GM23338 (cell line): ENCODE results near the gene SEC16A. TPM values are rescaled to one million over a fixed set of nuclear protein-coding genes. Genes with fewer than 3 reads are reported as not detected.

ENCODE experiments used
- ATAC-seq: fragments of 200-7000 bp; cut with Tn5 transposase; 3 replicates; pipeline ENCODE4 v1.9.1; 2020
- DNase-seq: peaks from one replicate; pipeline ENCODE4 v3.0.0-alpha.2; 2015; ENCODE audit warnings: low spot score
- H2AFZ ChIP-seq: fragments of 200-600 bp; sonication (generic); 2 replicates; pipeline ENCODE4 v1.8.0; 2016; ENCODE audit warnings: antibody characterized with exemption, mild to moderate bottlenecking, moderate library complexity
- H3F3A ChIP-seq: fragments of 200-600 bp; sonication (generic); replicated peaks from 2 replicates; pipeline ENCODE4 v1.8.0; 2017; ENCODE audit warnings: antibody characterized with exemption, mixed run types, low read depth
- H3K27ac ChIP-seq: fragments of 200-600 bp; sonication (generic); 2 replicates; pipeline ENCODE4 v1.6.1; 2016; ENCODE audit warnings: low read depth
- H3K27me3 ChIP-seq: fragments of 200-600 bp; sonication (generic); 2 replicates; pipeline ENCODE4 v1.8.0; 2016; ENCODE audit warnings: mild to moderate bottlenecking, mixed run types, moderate library complexity; ENCODE audit not compliant: insufficient read depth
- H3K36me3 ChIP-seq: fragments of 200-600 bp; sonication (generic); 2 replicates; pipeline ENCODE4 v1.8.0; 2016; ENCODE audit warnings: mild to moderate bottlenecking; ENCODE audit not compliant: insufficient read depth
- H3K4me1 ChIP-seq: fragments of 200-600 bp; sonication (generic); 2 replicates; pipeline ENCODE4 v1.8.0; 2016; ENCODE audit warnings: mild to moderate bottlenecking, moderate library complexity; ENCODE audit not compliant: insufficient read depth
- H3K4me2 ChIP-seq: fragments of 200-600 bp; sonication (generic); 2 replicates; pipeline ENCODE4 v1.7.1; 2017; ENCODE audit warnings: mixed run types
- H3K4me3 ChIP-seq: fragments of 200-600 bp; sonication (generic); 2 replicates; pipeline ENCODE4 v1.6.1; 2016; ENCODE audit warnings: mixed run types
- H3K79me2 ChIP-seq: fragments of 200-600 bp; sonication (generic); replicated peaks from 2 replicates; pipeline ENCODE4 v1.8.0; 2017; ENCODE audit warnings: mild to moderate bottlenecking; ENCODE audit not compliant: insufficient read depth
- H3K9me2 ChIP-seq: fragments of 200-600 bp; sonication (generic); 2 replicates; pipeline ENCODE4 v1.8.0; 2017; ENCODE audit not compliant: insufficient read depth
- H4K20me1 ChIP-seq: fragments of 200-600 bp; sonication (generic); replicated peaks from 2 replicates; pipeline ENCODE4 v1.8.0; 2017; ENCODE audit warnings: mild to moderate bottlenecking; ENCODE audit not compliant: insufficient read depth
- H3K27ac Mint-ChIP-seq: 2 replicates; pipeline ENCODE4 v1.8.0; 2020; ENCODE audit warnings: inconsistent platforms, mild to moderate bottlenecking, moderate library complexity, mixed read lengths
- H3K27me3 Mint-ChIP-seq: 3 replicates; pipeline ENCODE4 v1.8.0; 2022; ENCODE audit warnings: low read depth, mild to moderate bottlenecking, moderate library complexity, mixed read lengths, inconsistent platforms; ENCODE audit not compliant: insufficient read depth, poor library complexity
- H3K36me3 Mint-ChIP-seq: 3 replicates; pipeline ENCODE4 v1.8.0; 2021; ENCODE audit warnings: low read depth, mild to moderate bottlenecking, inconsistent platforms, moderate library complexity, mixed read lengths
- H3K4me1 Mint-ChIP-seq: 3 replicates; pipeline ENCODE4 v1.8.0; 2020; ENCODE audit warnings: mild to moderate bottlenecking, inconsistent platforms, mixed read lengths
- H3K4me3 Mint-ChIP-seq: 3 replicates; pipeline ENCODE4 v1.8.0; 2021; ENCODE audit warnings: moderate library complexity, mild to moderate bottlenecking, inconsistent platforms, mixed read lengths
- H3K9me3 Mint-ChIP-seq: 3 replicates; pipeline ENCODE4 v1.8.0; 2020; ENCODE audit warnings: moderate library complexity, mild to moderate bottlenecking, inconsistent platforms, mixed read lengths
- EZH2 ChIP-seq: fragments of 200-600 bp; sonication (generic); IDR thresholded peaks from one replicate; pipeline ENCODE4 v1.8.0; 2017; ENCODE audit warnings: antibody characterized with exemption, mild to moderate bottlenecking, low read depth; ENCODE audit not compliant: unreplicated experiment
- EZH2phosphoT487 ChIP-seq: fragments of 200-600 bp; sonication (generic); IDR thresholded peaks from one replicate; pipeline ENCODE4 v1.8.1; 2018; ENCODE audit warnings: antibody characterized with exemption; ENCODE audit not compliant: unreplicated experiment
- JUNB ChIP-seq: IDR thresholded peaks from one replicate; pipeline ENCODE4 v1.6.1; 2016; ENCODE audit warnings: antibody characterized with exemption; ENCODE audit not compliant: unreplicated experiment
- NANOG ChIP-seq: IDR thresholded peaks from 2 replicates; pipeline ENCODE4 v1.6.1; 2016; ENCODE audit warnings: antibody characterized with exemption, borderline replicate concordance
- POLR2AphosphoS5 ChIP-seq: IDR thresholded peaks from 2 replicates; pipeline ENCODE4 v1.6.1; 2016; ENCODE audit warnings: antibody characterized with exemption, low read depth
- STAT1 ChIP-seq: IDR thresholded peaks from one replicate; pipeline ENCODE4 v1.6.1; 2016; ENCODE audit warnings: antibody characterized with exemption; ENCODE audit not compliant: unreplicated experiment
- ZNF331 ChIP-seq: fragments of 250-450 bp; sonication (Bioruptor Pico); IDR thresholded peaks from 2 replicates; pipeline ENCODE4 v1.5.0; 2020; ENCODE audit warnings: low read depth, mild to moderate bottlenecking, moderate library complexity
- polyA plus RNA-seq: library from polyadenylated mRNA; unstranded; fragments of >200 nt; fragmentation: Nextera tagmentation; extraction: Ambion mirVana; gene quantifications from 2 replicates; pipeline ENCODE4 v1.2.1, GENCODE V29; 2016
- total RNA-seq: library from RNA; depleted of rRNA; stranded (reverse); fragments of >200 nt; shearing (Covaris generic); gene quantifications from 2 replicates; pipeline ENCODE4 v1.2.3, GENCODE V29; 2014
- TF ChIP-seq, protein P1 (sequence below): fragments of 250-450 bp; sonication (Bioruptor Pico); IDR thresholded peaks from 2 replicates; pipeline ENCODE4 v1.5.0; 2020; ENCODE audit warnings: mild to moderate bottlenecking, moderate library complexity

Gene SEC16A
- total and polyA plus RNA-seq, 2 experiments from 2014 or later = 34.0 to 59.2 TPM

DNA sequence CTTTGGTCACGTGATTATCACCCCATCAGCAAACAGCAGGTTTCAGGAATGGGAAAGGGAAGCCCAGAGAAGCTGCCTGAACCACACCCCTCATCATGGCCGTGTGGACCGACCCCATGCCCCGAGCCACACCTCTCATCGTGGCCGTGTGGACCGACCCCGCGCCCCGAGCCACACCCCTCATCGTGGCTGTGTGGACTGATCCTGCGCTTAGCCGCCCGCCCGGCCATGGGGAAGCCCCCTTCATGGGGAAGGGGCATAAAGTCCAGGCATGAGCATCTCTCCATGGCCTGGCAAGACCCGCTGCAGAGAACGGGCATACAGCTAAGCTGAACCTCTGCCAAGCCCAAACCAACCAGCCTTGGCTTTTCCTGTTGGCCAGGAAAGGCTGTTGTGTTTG, 89.3 kb downstream of the SEC16A start (continued):
- TF ChIP-seq, protein P1, sequence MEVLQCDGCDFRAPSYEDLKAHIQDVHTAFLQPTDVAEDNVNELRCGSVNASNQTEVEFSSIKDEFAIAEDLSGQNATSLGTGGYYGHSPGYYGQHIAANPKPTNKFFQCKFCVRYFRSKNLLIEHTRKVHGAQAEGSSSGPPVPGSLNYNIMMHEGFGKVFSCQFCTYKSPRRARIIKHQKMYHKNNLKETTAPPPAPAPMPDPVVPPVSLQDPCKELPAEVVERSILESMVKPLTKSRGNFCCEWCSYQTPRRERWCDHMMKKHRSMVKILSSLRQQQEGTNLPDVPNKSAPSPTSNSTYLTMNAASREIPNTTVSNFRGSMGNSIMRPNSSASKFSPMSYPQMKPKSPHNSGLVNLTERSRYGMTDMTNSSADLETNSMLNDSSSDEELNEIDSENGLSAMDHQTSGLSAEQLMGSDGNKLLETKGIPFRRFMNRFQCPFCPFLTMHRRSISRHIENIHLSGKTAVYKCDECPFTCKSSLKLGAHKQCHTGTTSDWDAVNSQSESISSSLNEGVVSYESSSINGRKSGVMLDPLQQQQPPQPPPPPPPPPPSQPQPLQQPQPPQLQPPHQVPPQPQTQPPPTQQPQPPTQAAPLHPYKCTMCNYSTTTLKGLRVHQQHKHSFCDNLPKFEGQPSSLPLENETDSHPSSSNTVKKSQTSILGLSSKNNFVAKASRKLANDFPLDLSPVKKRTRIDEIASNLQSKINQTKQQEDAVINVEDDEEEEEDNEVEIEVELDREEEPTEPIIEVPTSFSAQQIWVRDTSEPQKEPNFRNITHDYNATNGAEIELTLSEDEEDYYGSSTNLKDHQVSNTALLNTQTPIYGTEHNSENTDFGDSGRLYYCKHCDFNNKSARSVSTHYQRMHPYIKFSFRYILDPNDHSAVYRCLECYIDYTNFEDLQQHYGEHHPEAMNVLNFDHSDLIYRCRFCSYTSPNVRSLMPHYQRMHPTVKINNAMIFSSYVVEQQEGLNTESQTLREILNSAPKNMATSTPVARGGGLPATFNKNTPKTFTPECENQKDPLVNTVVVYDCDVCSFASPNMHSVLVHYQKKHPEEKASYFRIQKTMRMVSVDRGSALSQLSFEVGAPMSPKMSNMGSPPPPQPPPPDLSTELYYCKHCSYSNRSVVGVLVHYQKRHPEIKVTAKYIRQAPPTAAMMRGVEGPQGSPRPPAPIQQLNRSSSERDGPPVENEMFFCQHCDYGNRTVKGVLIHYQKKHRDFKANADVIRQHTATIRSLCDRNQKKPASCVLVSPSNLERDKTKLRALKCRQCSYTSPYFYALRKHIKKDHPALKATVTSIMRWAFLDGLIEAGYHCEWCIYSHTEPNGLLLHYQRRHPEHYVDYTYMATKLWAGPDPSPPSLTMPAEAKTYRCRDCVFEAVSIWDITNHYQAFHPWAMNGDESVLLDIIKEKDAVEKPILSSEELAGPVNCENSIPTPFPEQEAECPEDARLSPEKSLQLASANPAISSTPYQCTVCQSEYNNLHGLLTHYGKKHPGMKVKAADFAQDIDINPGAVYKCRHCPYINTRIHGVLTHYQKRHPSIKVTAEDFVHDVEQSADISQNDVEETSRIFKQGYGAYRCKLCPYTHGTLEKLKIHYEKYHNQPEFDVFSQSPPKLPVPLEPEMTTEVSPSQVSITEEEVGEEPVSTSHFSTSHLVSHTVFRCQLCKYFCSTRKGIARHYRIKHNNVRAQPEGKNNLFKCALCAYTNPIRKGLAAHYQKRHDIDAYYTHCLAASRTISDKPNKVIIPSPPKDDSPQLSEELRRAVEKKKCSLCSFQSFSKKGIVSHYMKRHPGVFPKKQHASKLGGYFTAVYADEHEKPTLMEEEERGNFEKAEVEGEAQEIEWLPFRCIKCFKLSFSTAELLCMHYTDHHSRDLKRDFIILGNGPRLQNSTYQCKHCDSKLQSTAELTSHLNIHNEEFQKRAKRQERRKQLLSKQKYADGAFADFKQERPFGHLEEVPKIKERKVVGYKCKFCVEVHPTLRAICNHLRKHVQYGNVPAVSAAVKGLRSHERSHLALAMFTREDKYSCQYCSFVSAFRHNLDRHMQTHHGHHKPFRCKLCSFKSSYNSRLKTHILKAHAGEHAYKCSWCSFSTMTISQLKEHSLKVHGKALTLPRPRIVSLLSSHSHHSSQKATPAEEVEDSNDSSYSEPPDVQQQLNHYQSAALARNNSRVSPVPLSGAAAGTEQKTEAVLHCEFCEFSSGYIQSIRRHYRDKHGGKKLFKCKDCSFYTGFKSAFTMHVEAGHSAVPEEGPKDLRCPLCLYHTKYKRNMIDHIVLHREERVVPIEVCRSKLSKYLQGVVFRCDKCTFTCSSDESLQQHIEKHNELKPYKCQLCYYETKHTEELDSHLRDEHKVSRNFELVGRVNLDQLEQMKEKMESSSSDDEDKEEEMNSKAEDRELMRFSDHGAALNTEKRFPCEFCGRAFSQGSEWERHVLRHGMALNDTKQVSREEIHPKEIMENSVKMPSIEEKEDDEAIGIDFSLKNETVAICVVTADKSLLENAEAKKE = no peak
- no peak for TF ChIP-seq ZNF331
- TF ChIP-seq STAT1 = no peak
- no peak for TF ChIP-seq JUNB

DNA sequence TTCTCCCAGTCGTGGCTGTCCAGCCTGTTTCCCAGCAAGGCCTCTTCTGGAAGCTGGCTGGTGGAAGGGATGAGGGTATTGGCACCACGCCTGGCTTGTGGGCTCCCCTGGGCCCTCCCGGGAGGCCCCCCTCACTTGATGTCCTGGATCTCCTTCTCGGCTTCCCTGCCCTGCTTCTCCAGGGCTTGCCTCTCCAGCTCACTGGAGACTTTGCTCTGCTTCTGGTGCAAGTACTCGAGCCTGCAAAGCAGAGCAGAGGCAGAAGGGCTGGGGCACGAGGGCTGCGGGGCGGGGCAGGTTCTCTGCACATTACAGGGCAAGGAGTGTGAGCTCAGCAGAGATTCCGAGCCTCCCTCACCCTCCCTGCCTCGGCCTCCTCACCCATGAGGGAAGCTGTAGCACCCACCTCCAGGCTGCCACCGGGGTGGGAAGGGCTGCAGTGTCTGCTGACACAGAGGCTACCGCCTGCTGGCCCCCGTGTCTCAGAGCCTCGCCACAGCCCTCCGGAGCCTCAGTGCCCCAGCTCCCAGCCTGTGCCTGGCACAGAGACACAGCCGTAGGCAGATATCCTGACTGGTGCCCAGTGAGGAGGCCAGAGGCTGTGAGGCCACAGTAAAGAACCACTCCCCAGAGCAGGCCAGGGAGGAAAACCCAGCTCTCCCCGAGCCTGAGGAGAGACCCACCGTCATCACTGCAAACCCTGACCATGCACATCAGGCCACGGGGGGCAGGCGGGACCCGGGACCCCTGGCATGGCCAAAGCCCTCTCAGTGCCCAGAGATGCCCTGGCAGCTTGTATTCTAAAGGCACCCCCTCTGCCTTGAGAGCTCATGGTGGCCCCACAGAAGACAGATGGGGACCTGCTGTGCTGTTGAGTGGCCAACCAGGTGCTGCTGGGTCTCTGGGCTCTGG, 90.0 kb downstream of the SEC16A start:
- Mint-ChIP-seq H3K36me3 (peaks cover 70% of the 10 kb centered on the region), H3K4me1 (no peaks in the 10 kb centered on the region), H3K4me3 (no peak overlapping the region), H3K9me3 (no peaks in the 10 kb centered on the region), H3K27me3 (no peaks in the 10 kb centered on the region), H3K27ac (no peak overlapping the region)
- Histone ChIP-seq H4K20me1 (peaks cover 17% of the 10 kb centered on the region), H3F3A (0 out of 2 replicates have a peak, but pooled peaks cover 4% of the 10 kb centered on the region), H3K4me1 (no peaks in the 10 kb centered on the region), H3K27me3 (no peaks in the 10 kb centered on the region), H3K4me3 (no peak overlapping the region), H3K79me2 (peaks cover 14% of the 10 kb centered on the region), H3K4me2 (no peak overlapping the region), H3K9me2 (no peaks in the 10 kb centered on the region), H3K36me3 (peaks cover 22% of the 10 kb centered on the region), H2AFZ (no peak overlapping the region), H3K27ac (no peak overlapping the region)
- DNase-seq (no peak), ATAC-seq (no peak)
- TF ChIP-seq STAT1 = no peak
- TF ChIP-seq, protein P1 = no peak
- TF ChIP-seq EZH2phosphoT487 = no peak
- TF ChIP-seq POLR2AphosphoS5 = no peak
- TF ChIP-seq NANOG = no peak
- no peak for TF ChIP-seq EZH2
